ENCODE results near the gene APOA5.
"Not testable (repeated sequence)": the region's sequence is repeated elsewhere in the genome, so short reads cannot be mapped to it uniquely, and the experiment has no call there.

The APOA5 gene

DNA sequence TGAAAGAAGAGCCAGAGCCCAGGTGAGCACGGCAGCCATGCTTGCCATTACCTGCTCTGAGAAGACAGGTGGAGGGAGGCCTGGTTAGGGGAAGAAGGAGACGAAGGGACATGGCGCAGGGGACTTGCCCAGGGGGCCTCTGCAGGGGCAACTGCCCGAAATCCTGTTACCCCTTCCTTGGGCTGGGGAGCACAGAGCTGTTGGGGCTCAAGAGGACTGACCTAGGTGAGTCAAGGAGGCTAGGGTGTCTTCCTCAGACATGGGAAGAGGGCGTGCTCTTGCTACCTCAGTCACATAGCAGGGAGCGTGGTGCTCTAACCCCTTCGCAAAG, at the start of gene APOA5:
APOA5 (minus strand) TSS at position 67 of the 331 bp plus-strand sequence; CDS start at position 48, 19 bp downstream.
- H3K27me3 Mint-ChIP-seq, result no peaks in the 10 kb centered on the region
- H3K9me3 Mint-ChIP-seq, result no peaks in the 10 kb centered on the region
- no peak within 1 kb of the TSS for H3K4me3 Mint-ChIP-seq
- peaks cover 5% of the 10 kb centered on the region for H3K36me3 Mint-ChIP-seq (ENCODE audit: low read depth)
- peaks cover 25% of the 10 kb centered on the region for H3K4me1 Mint-ChIP-seq (ENCODE audit: low read depth)
- H3K27ac Mint-ChIP-seq, result no peak within 1 kb of the TSS

DNA sequence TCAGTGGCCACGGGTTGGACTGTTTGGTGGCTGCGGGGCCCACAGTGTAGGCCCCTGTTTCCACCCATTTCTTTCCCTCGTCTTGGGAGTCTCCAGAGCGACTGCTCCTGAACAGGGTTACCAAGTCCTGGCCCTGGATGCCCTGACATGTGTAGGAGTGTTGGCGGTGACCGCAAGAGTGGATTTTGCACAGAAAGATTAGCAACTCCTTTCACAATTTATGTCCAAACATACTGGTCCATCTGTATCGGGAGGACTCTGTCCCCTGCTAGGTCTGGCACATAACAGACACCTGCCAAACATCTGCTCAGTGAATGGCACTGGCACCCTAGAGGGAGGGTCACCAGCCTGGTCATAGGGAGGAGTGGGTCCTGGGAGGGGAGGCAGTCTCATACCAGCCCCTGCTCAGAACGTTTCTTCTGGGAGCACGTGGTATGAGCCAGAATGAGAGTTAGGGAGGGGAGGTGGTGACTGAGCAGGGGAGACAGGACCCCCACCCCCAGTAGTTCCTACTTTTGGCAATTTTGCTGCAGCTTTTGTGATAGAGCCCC, 49.1 kb upstream of the APOA5 start:
- Mint-ChIP-seq H3K4me3 (no peak overlapping the region), H3K4me1 (ENCODE audit: low read depth) (peaks cover 3% of the 10 kb centered on the region), H3K36me3 (ENCODE audit: low read depth) (peaks cover 9% of the 10 kb centered on the region), H3K27ac (peak overlapping the region; percentile 49), H3K27me3 (no peaks in the 10 kb centered on the region), H3K9me3 (no peaks in the 10 kb centered on the region)

- Mint-ChIP-seq H3K36me3 (ENCODE audit: low read depth) (peaks cover 6% of the 10 kb centered on the region), H3K27me3 (no peaks in the 10 kb centered on the region), H3K27ac (no peak overlapping the region), H3K4me3 (no peak overlapping the region), H3K4me1 (ENCODE audit: low read depth) (peaks cover 6% of the 10 kb centered on the region), H3K9me3 (no peaks in the 10 kb centered on the region)
Measured at GRCh38 chr11:116840224-116840745, 48.6 kb upstream of the APOA5 start.

GRCh38 chr11:116838321-116839084, 46.8 kb upstream of the APOA5 start:
- Mint-ChIP-seq H3K36me3 (ENCODE audit: low read depth) (no peaks in the 10 kb centered on the region), H3K27ac (no peak overlapping the region), H3K9me3 (no peaks in the 10 kb centered on the region), H3K4me3 (no peak overlapping the region), H3K4me1 (ENCODE audit: low read depth) (peaks cover 13% of the 10 kb centered on the region), H3K27me3 (no peaks in the 10 kb centered on the region)

DNA sequence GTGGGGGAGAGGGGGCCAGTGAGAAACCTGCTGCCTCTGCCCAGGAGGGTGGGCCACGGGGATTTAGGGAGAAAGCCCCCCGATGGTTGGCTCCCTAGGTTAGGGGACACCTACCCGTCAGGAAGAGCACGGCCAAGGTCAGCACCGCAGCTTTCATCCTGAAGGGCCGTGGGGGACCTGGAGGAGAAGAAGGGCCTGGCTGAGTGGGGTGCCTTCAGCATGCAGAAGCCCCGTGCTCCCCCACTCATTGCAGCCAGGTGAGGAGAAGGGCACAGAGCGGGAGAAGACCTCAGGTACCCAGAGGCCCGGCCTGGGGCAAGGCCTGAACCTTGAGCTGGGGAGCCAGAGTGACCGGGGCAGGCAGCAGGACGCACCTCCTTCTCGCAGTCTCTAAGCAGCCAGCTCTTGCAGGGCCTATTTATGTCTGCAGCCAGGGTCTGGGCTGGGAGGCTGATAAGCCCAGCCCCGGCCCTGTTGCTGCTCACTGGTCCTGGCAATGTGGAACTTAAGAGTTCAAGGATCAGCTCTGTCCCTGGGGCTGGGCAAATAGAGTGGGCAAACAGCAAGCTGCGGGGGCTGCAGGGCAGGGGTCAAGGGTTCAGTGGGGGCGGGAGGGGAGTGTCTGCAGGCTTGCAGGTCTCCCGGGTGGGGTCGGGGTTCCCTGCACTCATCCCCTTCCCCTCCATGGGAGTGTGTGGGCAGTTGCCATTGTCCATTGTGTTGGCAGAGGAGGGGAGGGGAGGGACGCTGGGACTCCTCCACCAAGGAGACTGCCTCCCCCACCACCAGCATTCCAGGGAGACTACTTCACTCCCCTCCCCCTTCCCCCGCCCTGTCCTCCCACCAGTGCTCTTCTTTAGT, 45.8 kb upstream of the APOA5 start, which contains the start of gene APOA1:
APOA1 (minus strand) TSS at position 392 of the 861 bp plus-strand sequence; CDS start at position 157, 235 bp downstream.
- no peaks in the 10 kb centered on the region for H3K9me3 Mint-ChIP-seq
- peaks cover 13% of the 10 kb centered on the region for H3K4me1 Mint-ChIP-seq (ENCODE audit: low read depth)
- H3K4me3 Mint-ChIP-seq, result no peak within 1 kb of the TSS
- H3K27ac Mint-ChIP-seq, result no peak within 1 kb of the TSS
- H3K36me3 Mint-ChIP-seq (ENCODE audit: low read depth), result no peaks in the 10 kb centered on the region
- no peaks in the 10 kb centered on the region for H3K27me3 Mint-ChIP-seq

GRCh38 chr11:116836632-116836991, 44.9 kb upstream of the APOA5 start:
- no peaks in the 10 kb centered on the region for H3K36me3 Mint-ChIP-seq (ENCODE audit: low read depth)
- no peaks in the 10 kb centered on the region for H3K9me3 Mint-ChIP-seq
- H3K4me3 Mint-ChIP-seq, result no peak overlapping the region
- no peak overlapping the region for H3K27ac Mint-ChIP-seq
- no peaks in the 10 kb centered on the region for H3K27me3 Mint-ChIP-seq
- H3K4me1 Mint-ChIP-seq (ENCODE audit: low read depth), result peaks cover 13% of the 10 kb centered on the region

DNA sequence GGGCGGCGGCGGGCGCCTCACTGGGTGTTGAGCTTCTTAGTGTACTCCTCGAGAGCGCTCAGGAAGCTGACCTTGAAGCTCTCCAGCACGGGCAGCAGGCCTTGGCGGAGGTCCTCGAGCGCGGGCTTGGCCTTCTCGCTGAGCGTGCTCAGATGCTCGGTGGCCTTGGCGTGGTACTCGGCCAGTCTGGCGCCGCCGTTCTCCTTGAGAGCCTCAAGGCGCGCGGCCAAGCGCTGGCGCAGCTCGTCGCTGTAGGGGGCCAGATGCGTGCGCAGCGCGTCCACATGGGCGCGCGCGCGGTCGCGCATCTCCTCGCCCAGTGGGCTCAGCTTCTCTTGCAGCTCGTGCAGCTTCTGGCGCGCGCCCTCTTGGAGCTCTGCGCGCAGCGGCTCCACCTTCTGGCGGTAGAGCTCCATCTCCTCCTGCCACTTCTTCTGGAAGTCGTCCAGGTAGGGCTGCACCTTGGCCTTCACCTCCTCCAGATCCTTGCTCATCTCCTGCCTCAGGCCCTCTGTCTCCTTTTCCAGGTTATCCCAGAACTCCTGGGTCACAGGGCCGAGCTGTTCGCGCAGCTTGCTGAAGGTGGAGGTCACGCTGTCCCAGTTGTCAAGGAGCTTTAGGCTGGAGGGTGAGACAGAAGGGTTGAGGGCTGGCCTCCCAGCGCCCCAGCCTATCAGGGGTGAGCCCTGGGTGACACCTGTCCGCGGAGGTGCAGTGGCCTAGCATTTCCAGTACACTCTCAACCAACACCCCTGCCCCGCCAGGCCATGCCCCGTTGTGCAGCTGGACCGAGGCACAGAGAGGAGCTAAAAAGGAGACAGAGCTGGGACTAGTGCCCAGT, 44.3 kb upstream of the APOA5 start:
- Mint-ChIP-seq H3K4me3 (peak overlapping the region; percentile 75), H3K27ac (no peak overlapping the region), H3K36me3 (ENCODE audit: low read depth) (no peaks in the 10 kb centered on the region), H3K27me3 (no peaks in the 10 kb centered on the region), H3K9me3 (no peaks in the 10 kb centered on the region), H3K4me1 (ENCODE audit: low read depth) (peaks cover 13% of the 10 kb centered on the region)

DNA sequence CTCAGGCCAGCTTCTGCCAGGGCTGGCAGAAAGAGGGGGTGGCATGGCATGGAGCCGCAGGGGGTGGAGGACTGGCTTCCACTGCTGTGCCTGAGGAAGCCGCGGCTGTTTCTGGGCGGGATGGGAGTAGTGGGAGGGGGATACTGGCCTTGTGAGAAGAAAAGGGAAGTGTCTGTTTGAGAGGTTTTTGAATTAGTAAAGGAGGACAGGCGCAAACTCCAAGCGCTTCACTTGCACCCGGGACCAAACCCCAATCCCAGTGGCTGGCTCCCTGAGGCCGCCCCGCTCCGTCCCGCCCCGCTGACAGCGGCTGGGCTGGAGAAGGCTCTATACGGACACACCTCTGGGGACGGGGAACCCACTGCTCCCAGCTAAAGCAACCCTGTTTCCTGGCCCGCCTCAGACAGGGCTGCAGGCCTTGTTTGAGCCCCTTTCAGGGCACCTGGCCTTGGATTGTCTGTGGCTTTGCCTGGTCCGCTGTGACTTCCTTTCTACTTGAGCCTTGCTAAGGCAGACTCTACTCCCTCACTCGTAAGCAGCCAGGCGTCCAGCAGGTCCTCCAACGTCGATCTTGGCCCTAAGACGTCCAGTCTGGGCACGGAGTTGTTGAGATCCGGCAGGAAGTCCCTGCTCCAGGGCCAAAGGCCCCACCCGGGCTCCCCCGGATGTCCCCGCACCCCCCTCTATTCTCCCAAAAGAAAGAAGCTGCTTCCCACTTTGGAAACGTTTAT, 43.5 kb upstream of the APOA5 start:
- no peaks in the 10 kb centered on the region for H3K27me3 Mint-ChIP-seq
- no peak overlapping the region for H3K27ac Mint-ChIP-seq
- no peaks in the 10 kb centered on the region for H3K9me3 Mint-ChIP-seq
- H3K36me3 Mint-ChIP-seq (ENCODE audit: low read depth), result no peaks in the 10 kb centered on the region
- H3K4me3 Mint-ChIP-seq, result peak overlapping the region; percentile 75
- peaks cover 13% of the 10 kb centered on the region for H3K4me1 Mint-ChIP-seq (ENCODE audit: low read depth)

DNA sequence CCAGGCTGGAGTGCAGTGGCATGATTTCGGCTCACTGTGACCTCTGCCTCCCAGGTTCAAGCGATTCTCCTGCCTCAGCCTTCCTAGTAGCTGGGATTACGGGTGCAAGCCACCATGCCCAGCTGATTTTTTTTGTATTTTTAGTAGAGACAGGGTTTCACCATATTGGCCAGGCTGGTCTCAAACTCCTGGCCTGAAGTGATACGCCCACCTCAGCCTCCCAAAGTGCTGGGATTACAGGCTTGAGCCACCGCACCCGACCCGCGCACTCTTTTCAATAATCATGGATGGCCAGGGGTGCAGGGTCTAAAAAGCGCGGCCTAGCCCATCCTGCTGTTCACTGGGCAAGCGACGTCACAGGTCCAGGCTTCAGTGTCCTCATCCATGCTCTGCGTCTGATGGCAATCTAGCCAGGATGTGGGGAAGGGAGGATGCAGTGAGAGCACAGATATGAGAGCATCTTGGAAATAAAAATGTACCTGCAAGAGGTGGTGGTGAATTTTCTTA, 42.9 kb upstream of the APOA5 start:
- H3K36me3 Mint-ChIP-seq (ENCODE audit: low read depth); H3K27ac Mint-ChIP-seq; H3K27me3 Mint-ChIP-seq; H3K9me3 Mint-ChIP-seq: not testable (repeated sequence)
- Mint-ChIP-seq H3K4me1 (ENCODE audit: low read depth) (peaks cover 13% of the 10 kb centered on the region), H3K4me3 (peak overlapping the region; percentile 22)

GRCh38 chr11:116833816-116834534, 42.3 kb upstream of the APOA5 start:
- Mint-ChIP-seq H3K9me3 (no peaks in the 10 kb centered on the region), H3K36me3 (ENCODE audit: low read depth) (no peaks in the 10 kb centered on the region), H3K4me1 (ENCODE audit: low read depth) (peaks cover 13% of the 10 kb centered on the region), H3K27me3 (no peaks in the 10 kb centered on the region), H3K4me3 (no peak overlapping the region), H3K27ac (no peak overlapping the region)

DNA sequence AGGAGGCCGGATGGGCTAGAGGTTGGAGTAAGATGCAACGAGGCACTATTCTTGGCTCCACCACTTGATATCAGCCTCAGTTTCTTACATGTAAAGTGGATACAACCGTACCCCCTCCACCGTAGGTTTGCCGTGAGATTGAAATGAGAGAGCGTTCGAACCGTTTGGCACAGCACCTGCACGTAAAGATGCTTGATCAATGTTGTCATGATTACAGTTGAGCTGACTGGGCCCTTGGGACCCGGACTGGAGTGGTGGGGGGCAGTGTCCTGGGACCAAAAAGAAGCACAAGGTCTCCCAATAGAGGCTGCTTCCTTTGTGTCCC, 41.8 kb upstream of the APOA5 start:
- H3K36me3 Mint-ChIP-seq (ENCODE audit: low read depth), result no peaks in the 10 kb centered on the region
- H3K4me1 Mint-ChIP-seq (ENCODE audit: low read depth), result peaks cover 13% of the 10 kb centered on the region
- no peaks in the 10 kb centered on the region for H3K27me3 Mint-ChIP-seq
- no peaks in the 10 kb centered on the region for H3K9me3 Mint-ChIP-seq
- no peak overlapping the region for H3K27ac Mint-ChIP-seq
- H3K4me3 Mint-ChIP-seq, result no peak overlapping the region

GRCh38 chr11:116832350-116833290, 40.9 kb upstream of the APOA5 start:
- H3K36me3 Mint-ChIP-seq (ENCODE audit: low read depth), result no peaks in the 10 kb centered on the region
- peaks cover 13% of the 10 kb centered on the region for H3K4me1 Mint-ChIP-seq (ENCODE audit: low read depth)
- no peaks in the 10 kb centered on the region for H3K9me3 Mint-ChIP-seq
- no peaks in the 10 kb centered on the region for H3K27me3 Mint-ChIP-seq
- no peak overlapping the region for H3K27ac Mint-ChIP-seq
- H3K4me3 Mint-ChIP-seq, result no peak overlapping the region

Data from stimulated activated naive CD8-positive, alpha-beta T cell treated with anti-CD3 and anti-CD28 coated beads, Interleukin-15, Interleukin-2, amounts not matched to agents 100 ng/mL and 50 ng/mL, for 24 hours (primary cell).